ENCODE measurements around the gene CFI. TPM values are rescaled to one million over a fixed set of nuclear protein-coding genes. Genes with fewer than 3 reads are reported as not detected.
A peak's percentile ranks its signal among the peaks of the same experiment; 100 is the strongest.

CFI gene
- total and polyA plus RNA-seq, 9 of the 15 experiments (the other 6 are each of a cell fraction or from before 2014, with no cell fraction given), result 0.30 to 8.4 (median 0.95) TPM

GRCh38 chr4:109729117-109729717 lies 72.6 kb downstream of the CFI start (continued):
- TF ChIP-seq ZNF77 (CRISPR knock-in tag; IDR thresholded peaks at IDR 0.05) (no peak), FIP1L1 (IDR thresholded peaks at IDR 0.05; ENCODE audit: low read depth, low read length, poor library complexity, severe bottlenecking) (no peak), MYC (IDR thresholded peaks at IDR 0.05; ENCODE audit: low read depth, low read length) (no peak), MYC (CRISPR knock-in tag; IDR thresholded peaks at IDR 0.05; ENCODE audit: borderline replicate concordance, low read depth) (0 out of 2 replicates have a peak, but pooled peaks have one; percentile 59), MAX (CRISPR knock-in tag; IDR thresholded peaks at IDR 0.05) (peak; percentile 36; the same call in 1 of the 2 replicates), SMAD1 (IDR thresholded peaks at IDR 0.05; ENCODE audit: low read depth, low read length, partially characterized antibody) (no peak), SMARCE1 (IDR thresholded peaks at IDR 0.05) (no peak), SAP30 (IDR thresholded peaks at IDR 0.05; ENCODE audit: borderline replicate concordance, insufficient read depth, low read depth, low read length, poor library complexity, severe bottlenecking) (peak; percentile 36), FOXK1 (CRISPR knock-in tag; IDR thresholded peaks at IDR 0.05; ENCODE audit: borderline replicate concordance) (0 out of 2 replicates have a peak, but pooled peaks have one; percentile 54), CSDE1 (IDR thresholded peaks at IDR 0.05) (no peak), CBFB (CRISPR knock-in tag; IDR thresholded peaks at IDR 0.05) (peak; percentile 52; the same call in 1 of the 2 replicates), FOXP1 (CRISPR knock-in tag; IDR thresholded peaks at IDR 0.05) (0 out of 2 replicates have a peak, but pooled peaks have one; percentile 11), EP400 (IDR thresholded peaks at IDR 0.05) (peak; percentile 37), ZBTB1 (CRISPR knock-in tag; IDR thresholded peaks at IDR 0.05; ENCODE audit: borderline replicate concordance, low read depth) (0 out of 2 replicates have a peak, but pooled peaks have one; percentile 61), RBM22 (IDR thresholded peaks at IDR 0.05; ENCODE audit: low read depth, low read length, poor library complexity, severe bottlenecking) (no peak), ATF1 (CRISPR knock-in tag; IDR thresholded peaks at IDR 0.05) (no peak), ATF1 (tag; IDR thresholded peaks at IDR 0.05) (peak; percentile 38), KAT7 (CRISPR knock-in tag; IDR thresholded peaks at IDR 0.05; ENCODE audit: borderline replicate concordance) (0 out of 2 replicates have a peak, but pooled peaks have one; percentile 78), CEBPG (CRISPR knock-in tag; IDR thresholded peaks at IDR 0.05) (peak; percentile 79), CEBPG (tag; conservative IDR thresholded peaks at IDR 0.05 in 1 of 2, IDR thresholded peaks at IDR 0.05 in 1 of 2) (peak; percentile 64 to 73; a peak in 3 of 4 replicates), NR1H2 (CRISPR knock-in tag; IDR thresholded peaks at IDR 0.05) (0 out of 2 replicates have a peak, but pooled peaks have one; percentile 35), ATF3 (IDR thresholded peaks at IDR 0.05) (0 out of 2 replicates have a peak, but pooled peaks have one; percentile 8), ATF3 (CRISPR knock-in tag; conservative IDR thresholded peaks at IDR 0.05) (no peak), NR2C2 (CRISPR knock-in tag; IDR thresholded peaks at IDR 0.05) (no peak), NR2C2 (tag; IDR thresholded peaks at IDR 0.05) (0 out of 2 replicates have a peak, but pooled peaks have one; percentile 17)
- TF ChIP-seq, protein P1, sequence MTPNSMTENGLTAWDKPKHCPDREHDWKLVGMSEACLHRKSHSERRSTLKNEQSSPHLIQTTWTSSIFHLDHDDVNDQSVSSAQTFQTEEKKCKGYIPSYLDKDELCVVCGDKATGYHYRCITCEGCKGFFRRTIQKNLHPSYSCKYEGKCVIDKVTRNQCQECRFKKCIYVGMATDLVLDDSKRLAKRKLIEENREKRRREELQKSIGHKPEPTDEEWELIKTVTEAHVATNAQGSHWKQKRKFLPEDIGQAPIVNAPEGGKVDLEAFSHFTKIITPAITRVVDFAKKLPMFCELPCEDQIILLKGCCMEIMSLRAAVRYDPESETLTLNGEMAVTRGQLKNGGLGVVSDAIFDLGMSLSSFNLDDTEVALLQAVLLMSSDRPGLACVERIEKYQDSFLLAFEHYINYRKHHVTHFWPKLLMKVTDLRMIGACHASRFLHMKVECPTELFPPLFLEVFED (CRISPR knock-in tag; conservative IDR thresholded peaks at IDR 0.05), result no peak

Measured in K562 (cell line).